Measurements from ENCODE around the gene MYO1C.
"Not testable (repeated sequence)": the region's sequence is repeated elsewhere in the genome, so short reads cannot be mapped to it uniquely, and the experiment has no call there.

MYO1C gene

DNA sequence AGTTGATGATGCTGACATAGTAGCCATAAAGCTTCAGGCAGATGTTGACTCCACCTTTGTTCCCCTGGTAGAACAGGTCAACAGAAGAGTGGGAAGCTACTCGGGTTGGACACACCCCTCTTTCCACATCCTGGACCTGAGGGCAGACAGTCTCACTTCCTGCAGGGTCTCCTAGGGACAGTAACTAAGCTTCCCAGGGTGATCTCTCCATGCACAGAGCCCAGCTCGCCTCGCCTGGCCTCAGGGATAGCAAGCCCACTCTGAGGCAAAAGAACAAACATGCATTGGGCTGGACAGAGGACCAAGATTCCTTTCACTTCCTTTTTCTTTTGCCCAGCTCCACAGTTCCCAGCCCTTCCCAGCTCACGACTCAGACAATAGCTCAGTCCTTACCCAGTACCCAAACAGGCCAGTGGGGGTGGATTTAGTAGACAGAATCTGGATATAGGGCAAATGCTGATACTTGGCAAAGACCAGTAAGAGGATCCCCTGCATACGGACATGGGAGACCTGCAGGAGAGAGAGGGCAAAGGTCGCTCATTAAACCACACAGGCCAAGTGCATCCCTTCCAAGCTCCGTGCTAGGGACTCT is 16.9 kb upstream of the MYO1C start:
- DNase-seq (ENCODE audit: low read depth in 2 of 2) = no peak

DNA sequence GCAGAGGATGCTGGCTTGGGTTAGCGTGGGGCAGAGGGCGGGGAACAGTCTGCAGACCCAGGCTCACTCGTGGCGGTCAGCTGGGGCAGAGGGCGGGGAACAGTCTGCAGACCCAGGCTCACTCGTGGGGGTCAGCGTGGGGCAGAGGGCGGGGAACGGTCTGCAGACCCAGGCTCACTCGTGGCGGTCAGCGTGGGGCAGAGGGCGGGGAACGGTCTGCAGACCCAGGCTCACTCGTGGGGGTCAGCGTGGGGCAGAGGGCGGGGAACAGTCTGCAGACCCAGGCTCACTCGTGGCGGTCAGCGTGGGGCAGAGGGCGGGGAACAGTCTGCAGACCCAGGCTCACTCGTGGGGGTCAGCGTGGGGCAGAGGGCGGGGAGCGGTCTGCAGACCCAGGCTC is 16.2 kb upstream of the MYO1C start:
- DNase-seq (ENCODE audit: low read depth in 2 of 2) = not testable (repeated sequence)

DNA sequence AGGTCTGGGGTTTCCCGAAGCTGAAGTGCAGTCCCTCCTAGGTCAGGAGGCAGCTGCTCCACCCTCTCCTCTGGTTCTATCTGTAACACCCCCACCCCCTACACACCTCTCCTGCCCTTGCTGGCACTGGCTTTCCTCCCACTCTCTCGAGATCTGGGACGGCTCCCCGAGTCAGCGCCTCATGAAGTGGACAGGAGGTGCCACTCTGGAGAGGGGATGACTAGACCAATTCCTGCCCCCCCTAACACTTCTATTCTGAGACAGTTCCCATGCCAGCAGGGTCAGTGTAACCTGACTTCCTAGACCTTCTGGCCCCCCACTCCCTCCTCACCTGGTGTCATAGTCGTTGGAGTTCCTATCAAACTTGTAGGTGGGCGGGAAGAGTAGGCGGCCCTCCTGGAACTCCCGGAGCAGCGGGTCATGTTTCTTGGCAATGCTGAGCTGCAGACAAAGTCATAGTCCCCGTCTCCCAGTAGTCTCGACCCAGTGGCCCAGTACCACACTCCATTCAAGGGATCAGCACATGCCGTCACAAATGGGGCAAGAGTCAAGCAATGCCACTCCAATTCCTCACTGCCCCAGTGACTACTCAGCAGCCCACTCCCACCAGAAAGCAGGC is 14.3 kb upstream of the MYO1C start:
- no peak for DNase-seq (ENCODE audit: low read depth in 2 of 2)

DNA sequence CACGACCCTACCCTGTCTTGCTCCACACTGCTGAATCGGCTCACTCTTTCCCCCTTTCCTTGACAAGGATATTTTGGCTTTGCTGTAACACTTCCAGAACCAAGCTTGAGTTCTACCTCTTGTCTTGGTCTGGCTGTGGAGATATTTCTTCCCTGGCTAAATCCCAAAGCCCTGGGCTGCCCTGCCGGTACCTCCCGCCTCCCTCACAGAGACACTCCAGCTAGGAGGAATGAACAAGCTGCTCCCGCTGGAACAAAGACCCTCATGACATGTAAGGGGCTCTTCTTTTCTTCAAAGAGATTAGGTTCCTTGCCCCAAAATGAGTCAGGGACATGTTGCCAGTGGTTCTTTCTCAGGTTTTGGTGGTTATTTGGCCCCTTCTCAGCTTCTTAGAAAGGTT is 13.1 kb upstream of the MYO1C start:
- no peak for DNase-seq (ENCODE audit: low read depth in 2 of 2)

DNA sequence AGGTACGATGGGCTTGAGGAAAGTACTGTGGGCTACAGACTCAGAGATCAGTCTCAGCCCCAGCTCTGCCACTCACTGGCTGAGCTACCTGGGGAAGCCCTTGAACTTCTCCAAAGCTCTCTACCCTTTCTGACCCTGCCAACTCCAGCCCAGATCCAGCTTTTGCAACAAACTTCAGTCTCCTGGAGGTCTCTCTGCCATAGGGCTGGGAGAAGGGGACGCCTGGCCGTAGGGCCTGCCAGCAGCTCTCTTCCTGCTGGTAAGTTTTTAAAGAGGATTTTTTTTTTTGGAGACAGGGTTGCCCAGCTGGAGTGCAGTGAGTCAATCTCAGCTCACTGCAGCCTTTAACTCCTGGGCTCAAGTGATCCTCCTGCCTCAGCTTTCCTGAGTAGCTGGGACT is 12.4 kb upstream of the MYO1C start:
- DNase-seq (ENCODE audit: low read depth in 2 of 2) = no peak

DNA sequence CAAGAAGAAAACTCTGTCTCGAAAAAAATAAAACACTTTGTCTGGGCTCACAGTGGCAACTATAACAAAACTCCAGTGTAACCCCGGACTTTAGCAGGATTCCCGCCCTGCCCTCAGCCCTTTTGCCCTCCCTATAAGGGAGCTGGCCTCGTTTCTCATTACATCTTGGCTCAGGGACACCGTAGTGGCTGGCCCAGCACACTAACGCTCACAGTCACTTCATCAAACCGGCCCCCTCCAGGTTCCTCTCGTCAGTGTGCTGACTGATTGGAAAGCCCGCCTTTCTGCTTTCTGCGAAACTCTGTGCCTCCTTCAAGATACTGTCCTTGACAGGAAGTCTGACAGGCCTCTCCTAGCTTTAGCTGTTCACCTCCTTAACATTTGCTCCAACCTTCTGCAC is 11.2 kb upstream of the MYO1C start:
- DNase-seq (ENCODE audit: low read depth in 2 of 2) = no peak

DNA sequence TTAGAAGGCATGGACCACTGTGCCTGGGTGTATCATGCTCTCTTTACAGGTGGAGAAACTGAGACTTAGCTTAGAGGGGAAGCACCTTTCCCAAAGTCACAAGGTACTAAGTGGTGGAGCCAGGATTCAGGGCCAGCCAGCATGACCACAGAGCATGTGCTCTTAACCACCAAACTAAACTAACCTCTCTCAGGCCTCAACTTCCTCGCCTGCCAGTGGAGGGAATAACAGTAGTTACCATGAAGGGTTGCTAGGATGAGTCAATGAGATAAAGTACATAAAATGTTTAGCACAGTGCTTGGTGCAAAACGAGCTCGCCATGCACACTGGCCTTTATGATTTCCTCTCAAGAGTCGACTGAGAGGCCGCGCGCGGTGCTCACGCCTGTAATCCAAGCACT is 6.4 kb upstream of the MYO1C start:
- no peak for DNase-seq (ENCODE audit: low read depth in 2 of 2)

DNA sequence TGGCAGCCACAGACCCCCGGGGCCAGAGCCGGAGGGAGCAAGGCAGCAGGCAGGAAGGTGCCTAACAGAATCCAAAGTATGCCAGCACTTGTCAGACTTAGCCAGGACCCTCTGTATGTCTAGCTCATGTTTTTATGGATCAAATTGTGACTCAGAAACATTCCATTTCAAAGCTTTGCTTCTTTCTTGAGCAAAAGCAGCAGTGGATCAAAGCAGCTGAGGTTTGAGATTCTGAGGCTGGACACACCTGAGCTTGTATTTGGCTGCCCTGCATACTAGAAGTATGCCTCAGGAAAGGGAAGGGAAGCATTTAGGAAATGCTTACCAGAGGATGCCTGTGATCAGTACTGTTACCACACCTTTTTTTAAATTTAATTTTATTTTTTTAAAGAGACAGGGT is 5.7 kb upstream of the MYO1C start:
- no peak for DNase-seq (ENCODE audit: low read depth in 2 of 2)

DNA sequence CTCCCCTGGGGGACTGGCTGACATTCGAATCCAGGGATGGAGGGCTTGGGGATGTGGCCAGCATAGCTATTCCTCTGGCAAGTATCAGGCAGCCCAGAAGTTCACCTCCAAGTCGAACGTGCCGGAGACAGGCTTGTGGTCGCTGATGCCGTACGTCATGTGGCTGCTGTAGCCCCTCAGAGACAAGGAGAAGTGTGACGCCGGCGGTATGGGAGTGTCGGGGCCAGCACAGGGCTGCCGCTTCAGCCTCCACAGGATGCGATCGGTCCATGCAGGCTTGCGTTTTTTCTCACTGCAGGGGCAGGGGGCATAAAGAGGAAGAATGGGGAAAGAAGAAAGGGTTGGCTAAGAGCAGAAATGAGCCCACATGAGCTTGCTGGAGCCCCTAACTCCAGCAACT is 5.3 kb upstream of the MYO1C start:
- DNase-seq (ENCODE audit: low read depth in 2 of 2) = no peak

DNA sequence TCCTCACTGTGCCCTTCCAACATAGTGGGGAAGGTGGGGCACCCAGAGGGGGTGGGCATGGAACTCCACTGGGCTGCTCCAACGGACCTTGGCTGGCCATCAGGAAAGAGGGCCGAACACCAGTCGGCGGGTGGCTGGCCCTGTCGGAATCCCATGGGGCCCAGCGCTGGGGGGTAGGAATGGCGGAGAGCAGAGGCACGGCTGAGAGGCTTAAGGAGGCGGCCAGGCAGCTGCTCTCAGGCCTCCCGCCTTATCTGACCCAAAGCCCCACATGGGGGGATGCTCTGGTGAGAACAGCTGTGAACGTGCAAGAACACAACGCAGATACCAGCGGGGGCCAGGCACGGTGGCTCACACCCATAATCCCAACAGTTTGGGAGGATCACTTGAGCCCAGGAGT is 4.4 kb upstream of the MYO1C start:
- no peak for DNase-seq (ENCODE audit: low read depth in 2 of 2)

DNA sequence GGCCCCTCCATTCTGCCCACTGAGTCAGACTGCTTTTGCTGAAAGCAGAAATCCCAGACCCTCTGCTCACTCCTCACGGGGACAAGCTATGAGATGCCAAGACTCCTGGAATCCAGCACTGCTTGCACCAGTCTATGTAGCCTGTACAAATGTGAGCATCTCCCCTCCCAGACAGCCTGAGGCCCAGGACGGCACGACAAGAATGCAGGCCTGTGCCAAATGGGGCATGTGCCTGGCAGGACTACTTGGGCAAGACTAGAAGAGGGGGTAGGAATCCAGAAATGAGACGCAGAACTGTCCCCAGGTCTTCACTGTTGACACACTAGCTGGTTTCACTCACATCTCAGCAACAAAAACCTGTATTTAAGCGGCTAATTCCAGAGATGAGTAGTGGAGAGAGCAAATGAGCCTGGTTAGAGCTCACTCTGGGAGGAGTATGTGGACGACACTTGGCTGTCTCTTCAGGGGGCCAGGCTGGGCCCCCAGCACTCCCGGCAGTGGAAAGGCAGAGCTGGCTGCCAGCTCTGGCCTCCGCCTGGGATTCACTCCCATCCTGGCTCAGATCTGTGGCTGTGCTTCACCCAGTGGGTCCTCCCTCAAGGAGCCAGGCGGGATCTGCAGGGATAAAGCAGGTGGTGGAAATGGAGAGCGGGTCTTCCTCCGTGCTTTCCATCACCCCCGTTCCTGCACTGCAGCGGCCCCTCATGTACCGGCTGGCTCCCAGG is 2.9 kb upstream of the MYO1C start:
- no peak for DNase-seq (ENCODE audit: low read depth in 2 of 2)

DNA sequence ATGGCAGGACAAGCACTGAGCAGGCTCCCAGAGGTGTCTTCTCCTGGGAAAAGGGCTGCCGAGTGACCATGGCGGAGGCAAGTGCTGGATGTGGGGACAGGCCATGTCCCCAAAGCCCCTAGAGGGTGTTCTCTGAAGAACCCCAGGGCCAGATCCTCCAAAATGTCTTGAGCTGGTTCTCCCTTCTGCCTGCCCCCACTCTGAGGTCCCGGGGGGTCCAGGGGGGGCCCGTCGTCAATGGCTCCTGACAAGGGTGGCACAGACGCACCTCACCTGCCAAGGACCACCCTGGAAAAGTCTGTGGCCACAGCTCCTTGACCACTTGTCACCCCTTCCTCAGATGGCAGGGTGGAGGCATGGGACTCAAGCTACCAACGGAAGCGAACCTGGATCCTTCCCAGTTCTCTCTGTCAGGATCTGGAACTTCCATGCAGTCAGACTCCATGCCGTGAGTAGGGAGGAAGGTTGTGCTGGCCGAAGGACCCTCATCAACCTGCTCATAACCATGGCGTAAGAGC is 2.3 kb upstream of the MYO1C start:
- DNase-seq (ENCODE audit: low read depth in 2 of 2) = no peak

DNA sequence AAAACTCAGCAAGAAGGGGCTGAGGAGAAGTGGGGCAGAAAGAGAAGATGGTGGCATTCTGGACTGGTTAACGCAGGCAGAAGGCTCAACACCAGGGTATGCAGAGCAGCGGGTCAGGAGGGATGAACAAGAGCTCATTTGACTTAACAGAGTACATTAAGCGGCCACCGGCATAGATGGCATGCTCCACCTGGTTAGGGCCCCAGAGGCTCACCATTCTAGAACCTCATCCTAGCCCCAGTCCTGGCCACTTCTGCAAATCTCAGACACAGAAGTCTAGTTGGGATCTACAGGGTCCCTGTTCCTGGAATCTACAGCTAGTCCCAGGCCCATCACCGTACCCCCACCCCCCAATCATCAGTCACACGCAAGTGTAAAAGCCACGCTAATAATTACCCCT is 1.7 kb upstream of the MYO1C start:
- no peak for DNase-seq (ENCODE audit: low read depth in 2 of 2)

DNA sequence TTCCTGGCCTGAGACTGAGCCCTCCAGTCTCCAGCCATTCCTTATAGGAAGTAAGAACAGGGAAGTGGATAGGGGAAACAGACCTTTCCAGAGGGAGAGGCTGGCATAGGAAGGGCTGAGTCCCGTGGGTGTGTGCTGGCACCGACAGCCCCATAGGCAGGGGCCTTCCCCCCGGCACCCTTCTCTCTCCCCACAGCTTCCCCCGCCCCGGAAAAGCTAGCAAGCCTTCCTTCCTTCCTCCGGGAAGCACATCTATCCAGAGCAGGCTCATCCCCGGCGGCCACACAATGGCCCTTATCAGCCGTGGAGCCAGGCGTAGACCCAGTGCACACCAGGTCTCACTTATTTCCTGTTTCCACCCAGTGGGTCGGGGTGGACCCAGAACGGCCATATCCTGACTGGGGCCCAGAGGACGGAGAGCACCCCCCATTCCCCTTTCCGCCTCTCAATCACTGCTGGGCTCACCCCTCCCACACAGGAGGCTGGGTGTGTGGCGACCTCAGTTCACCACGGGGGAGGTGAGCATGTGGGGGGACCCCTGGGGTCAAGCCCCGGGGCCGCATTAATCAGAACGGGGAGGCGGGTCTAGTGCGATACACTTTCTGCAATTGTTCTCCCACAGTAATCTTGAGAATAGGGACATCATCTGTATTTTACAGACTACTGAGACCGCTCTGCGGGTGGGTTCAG is 950 bp upstream of the MYO1C start:
- DNase-seq (ENCODE audit: low read depth in 2 of 2) = no peak

DNA sequence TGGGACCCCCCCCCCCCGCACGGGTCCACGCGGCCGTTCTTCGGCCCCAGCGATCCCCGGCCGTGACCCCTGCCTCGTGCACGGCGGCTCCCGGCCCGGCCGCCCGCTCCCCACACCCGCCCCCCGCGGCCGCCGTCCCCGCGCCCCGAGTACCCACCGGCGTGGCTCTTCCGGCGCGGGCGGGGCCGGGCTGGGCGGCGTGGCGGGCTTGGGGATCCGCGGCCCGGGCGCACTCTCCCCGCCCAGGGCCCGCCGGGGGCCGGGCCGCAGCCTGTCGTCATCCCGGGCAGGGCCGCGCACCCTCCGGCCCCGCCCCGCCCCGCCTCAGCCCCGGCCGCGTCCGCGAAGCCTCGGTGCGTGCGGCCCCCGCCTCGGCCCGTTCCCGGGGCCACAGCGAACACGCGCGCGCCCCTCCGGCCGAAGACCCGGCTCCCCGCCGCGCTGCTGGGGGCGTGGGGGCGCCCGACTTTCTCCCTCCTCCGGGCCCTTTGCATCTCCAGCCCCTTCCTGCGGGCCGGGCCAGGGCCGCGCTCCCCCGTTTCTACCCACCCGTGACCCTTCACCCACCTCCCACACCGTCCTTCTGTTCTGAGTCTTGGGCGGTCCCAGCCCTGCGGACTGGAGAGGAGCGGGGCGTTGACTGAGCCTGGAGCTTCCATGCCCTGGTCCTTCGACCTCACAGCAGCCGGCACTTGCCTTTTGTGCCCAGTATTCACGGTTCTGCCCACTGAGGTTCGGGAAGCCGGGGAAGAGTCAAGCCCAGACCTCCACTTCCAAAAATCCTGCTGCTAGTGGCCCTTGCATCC is 840 bp downstream of the MYO1C start:
- DNase-seq (ENCODE audit: low read depth in 2 of 2) = no peak

DNA sequence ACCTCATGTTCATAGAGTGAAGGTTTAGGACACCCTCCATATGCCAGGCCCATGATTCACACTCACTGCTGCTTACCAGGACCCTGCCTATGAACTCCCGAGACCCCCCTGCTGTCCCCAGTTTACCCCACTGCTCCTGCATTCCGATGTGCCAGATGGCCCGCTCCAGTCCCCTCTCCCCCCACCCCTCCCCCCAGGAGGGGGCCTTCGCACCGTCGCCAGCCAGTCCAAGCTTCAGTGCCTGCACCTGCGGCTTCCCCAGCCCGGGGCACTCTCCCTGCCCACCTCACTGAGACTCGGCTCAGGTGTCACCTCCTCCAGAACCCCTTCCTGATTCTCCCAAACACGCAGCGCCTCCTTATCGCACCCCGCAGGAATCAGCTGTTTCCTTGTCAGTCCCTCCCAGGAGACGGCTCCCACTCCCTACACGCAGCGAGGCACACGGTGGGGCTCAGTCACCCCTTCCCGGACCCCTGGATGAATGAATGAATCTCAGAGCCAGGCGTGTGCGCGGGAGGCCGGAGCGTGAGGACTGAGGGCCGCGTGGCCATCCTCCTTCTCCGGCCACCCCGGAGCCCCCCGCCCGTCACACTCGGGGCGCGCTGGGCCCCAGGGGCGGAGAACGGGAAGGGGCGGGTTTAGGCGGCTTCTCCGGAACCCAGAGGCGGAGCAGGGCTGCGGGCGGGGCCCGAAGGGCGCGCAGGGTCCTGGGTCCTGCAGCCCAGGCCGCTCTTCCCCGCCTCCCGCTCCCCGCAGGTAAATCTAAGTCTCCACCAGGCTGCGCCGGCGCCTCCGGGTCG is 1.6 kb downstream of the MYO1C start:
- DNase-seq (ENCODE audit: low read depth in 2 of 2) = peak in 1 of 2 experiments; percentile 22

DNA sequence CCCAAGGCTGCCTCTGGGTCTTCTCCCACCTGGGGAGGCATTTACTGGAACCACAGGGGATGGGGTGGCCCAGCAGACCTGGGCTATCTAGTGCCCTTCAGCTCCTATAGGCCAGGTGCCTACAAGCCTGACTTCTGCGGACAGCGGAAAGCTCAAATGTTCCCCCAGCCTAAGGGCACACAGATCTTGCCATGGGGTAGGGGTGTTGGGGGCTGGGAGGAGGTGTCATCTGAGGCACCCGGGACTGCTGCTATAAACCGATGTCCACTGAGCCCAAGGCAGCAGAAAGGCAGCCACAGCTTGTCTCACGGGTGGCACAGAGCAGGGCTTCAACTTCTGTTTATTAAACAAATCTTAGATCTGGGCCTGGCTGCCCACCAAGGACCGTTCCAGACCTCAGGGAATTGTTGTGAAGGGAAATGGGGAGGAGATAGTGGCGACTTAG is 3.6 kb downstream of the MYO1C start:
- no peak for DNase-seq (ENCODE audit: low read depth in 2 of 2)

DNA sequence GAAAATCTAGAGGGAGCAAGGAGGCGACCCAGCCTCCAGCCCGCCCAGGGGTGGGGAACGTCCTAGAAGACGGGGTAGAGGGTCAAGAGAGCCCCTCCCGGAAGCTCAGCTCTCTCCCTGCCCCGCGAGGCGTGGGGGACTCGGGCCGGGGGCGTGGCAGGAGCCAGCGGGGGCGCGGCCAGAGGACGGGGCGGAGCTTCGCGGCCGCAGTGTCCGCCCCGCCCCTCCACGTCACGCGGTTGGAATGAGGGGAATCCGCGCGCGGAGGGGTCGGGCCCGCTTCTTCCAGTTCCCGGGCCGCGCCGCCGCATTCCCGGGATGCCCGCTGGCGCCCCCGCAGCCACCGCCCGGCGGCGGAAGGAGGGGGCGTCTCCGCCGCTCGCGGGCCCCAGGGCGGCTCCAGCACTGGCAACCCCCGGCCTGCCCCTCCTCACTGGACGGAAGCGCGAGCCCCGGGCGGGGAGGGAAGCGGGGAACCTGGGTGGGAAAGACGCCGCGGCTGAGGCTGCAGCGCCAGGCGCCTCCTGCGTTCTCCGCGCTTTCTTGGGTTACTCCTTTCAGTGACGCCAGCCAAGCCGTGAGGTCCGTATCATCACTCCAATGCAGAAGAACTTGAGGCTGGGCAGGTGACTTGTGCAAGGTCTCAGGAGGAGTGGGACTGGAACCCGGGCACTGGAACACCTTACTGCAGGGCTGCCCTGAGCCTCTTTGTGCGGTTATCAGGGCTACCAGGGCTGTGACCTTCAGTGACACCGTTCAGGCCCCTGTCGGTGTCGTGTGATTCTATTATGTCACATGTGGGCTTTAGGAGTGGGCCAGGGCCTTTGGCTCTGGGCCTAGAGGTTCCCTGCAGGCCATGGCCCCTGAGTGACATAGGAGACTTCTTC is 4.3 kb downstream of the MYO1C start:
- DNase-seq (ENCODE audit: low read depth in 2 of 2) = peak; percentile 77 to 80

DNA sequence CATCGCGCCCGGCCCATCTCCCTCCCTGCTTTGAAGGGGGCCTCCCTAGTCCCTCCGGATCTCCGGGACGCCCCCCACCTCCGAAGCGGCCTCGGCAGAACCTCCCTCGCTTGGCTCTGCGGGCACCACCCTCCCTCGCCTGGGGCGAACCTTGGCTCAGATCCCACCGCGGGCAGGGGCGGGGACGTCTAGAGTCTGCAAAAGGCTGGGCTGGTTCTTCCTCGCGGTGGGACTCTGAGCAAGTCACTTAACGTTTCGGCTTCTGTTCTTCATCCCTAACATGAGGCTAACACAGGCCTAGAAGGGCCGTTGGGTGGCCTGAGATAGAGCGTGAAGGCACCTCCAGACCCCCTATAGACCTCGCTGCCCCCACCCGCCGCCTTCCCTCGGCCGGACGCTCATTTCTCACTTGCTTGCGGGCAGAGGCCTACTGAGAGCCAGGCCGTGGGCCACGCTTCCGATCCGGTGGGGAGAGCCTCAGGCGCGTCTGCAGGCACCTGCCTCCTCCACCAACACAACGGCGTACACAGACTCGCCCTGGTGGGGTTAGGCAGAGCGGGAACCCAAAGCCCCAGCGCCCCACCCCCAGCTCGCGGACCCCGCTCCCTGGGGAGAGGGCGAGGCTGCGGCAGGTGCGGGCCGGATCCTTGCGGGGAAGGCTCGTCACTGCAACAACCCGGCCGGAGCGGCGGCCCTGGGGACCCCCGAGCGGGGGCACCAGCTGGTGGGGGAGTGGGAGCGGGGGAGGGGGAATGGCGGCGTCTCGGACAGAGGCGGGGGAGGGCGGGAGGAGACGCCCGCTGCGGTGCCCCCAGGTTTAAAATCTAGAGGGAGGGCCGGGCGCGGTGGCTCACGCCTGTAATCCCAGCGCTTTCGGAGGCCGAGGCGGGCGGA is 5.4 kb downstream of the MYO1C start:
- no peak for DNase-seq (ENCODE audit: low read depth in 2 of 2)

Measured in fibroblast of skin of left biceps (primary cell).